DOHH2 (cell line): Measurements from ENCODE around the gene IFT122.
"Not testable (repeated sequence)": the region's sequence is repeated elsewhere in the genome, so short reads cannot be mapped to it uniquely, and the experiment has no call there.

ENCODE experiments used
- CTCF ChIP-seq: fragments of 200-600 bp; sonication (generic); IDR thresholded peaks from one replicate; pipeline ENCODE4 v1.5.1; 2014; ENCODE audit warnings: antibody characterized with exemption, mild to moderate bottlenecking, low read depth, low read length; ENCODE audit not compliant: poor library complexity, severe bottlenecking
- EZH2phosphoT487 ChIP-seq: fragments of 200-600 bp; sonication (generic); IDR thresholded peaks from 2 replicates; pipeline ENCODE4 v1.6.1; 2017; ENCODE audit warnings: borderline replicate concordance, mild to moderate bottlenecking, antibody characterized with exemption, low read length, moderate library complexity, mixed read lengths

GRCh38 chr3:129495006-129495639 is 55.1 kb downstream of the IFT122 start:
- TF ChIP-seq CTCF, EZH2phosphoT487: not testable (repeated sequence)
